ENCODE measurements around the gene LAMTOR1.

- no peak for TF ChIP-seq CTCF (optimal IDR thresholded peaks at IDR 0.05 in 1 of 3, IDR thresholded peaks at IDR 0.05 in 1 of 3, conservative IDR thresholded peaks at IDR 0.05 in 1 of 3; ENCODE audit: extremely low read depth in 1 of 3, insufficient read depth in 2 of 3, low read length in 3 of 3)
- TF ChIP-seq EZH2 (IDR thresholded peaks at IDR 0.05; ENCODE audit: low read length), result no peak
Measured at GRCh38 chr11:72048766-72049460, 54.2 kb downstream of the LAMTOR1 start.
